Epidermal melanocyte (primary cell): ENCODE results near the gene ANP32B.
"Not testable (repeated sequence)": the region's sequence is repeated elsewhere in the genome, so short reads cannot be mapped to it uniquely, and the experiment has no call there.

Source experiments
- DNase-seq: peaks from one replicate; pipeline ENCODE4 v3.0.0; 2011; ENCODE audit warnings: low spot score; ENCODE audit not compliant: insufficient read length

ANP32B gene

GRCh38 chr9:97962575-97962974, 20.6 kb upstream of the ANP32B start:
- DNase-seq: no peak

DNA sequence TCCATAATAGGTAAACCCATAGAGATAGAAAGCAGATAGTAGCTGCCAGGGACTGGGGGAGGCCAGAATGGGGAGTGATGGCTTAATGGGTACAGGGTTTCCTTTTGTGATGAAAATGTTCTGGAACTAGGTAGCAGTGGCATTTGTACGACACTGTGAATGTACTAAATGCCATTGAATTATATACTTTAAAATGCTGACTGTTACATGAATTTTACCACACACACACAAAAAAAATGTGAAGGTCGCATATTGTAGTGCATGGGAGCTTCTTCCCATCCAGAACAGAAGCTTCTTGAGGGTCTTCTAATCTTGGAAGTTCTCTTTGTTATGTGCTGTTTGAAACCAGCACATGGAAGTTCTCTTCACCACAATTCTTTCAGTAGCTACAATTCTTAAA, 19.9 kb upstream of the ANP32B start:
- no peak for DNase-seq

GRCh38 chr9:97964901-97965300, 18.2 kb upstream of the ANP32B start:
- no peak for DNase-seq

DNA sequence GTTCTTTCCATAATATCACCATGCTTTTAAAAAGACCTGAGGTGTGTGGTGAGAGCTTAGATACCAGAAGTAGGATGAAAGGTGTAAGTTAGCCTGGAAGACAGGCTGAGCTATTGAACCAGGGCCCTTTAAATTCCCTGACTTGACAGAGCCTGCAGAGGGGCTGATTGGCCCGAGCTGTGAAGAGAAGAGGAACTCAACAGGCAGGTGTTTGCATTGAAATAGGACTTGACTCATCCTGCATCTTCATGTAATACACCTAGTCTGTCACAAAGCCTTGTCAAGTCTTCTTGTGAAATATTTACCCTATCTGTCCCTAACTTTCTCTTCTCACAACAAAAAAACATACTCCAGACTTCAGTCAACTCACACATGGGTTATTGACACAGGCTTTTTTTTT, 16.6 kb upstream of the ANP32B start:
- DNase-seq: no peak

- no peak for DNase-seq
Measured at GRCh38 chr9:97969014-97969413, 14.1 kb upstream of the ANP32B start.

- DNase-seq: no peak
Measured at GRCh38 chr9:97970165-97970564, 13.0 kb upstream of the ANP32B start.

DNA sequence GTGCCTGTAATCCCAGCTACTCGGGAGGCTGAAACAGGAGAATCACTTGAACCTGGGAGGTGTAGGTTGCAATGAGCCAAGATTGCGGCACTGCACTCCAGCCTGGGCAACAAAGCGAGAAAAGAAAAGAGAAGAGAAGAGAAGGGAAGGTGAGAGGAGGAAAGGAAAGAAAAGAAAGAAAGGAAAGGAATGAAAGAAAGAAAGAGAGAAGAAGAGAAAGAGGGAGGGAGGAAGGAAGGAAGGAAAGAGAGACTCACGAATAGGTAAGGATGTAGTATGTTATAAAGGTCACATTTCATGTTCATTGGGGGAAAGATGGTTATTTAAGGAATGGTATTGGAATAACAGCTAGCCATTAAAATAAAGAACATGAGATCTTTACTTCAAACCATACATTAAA, 10.4 kb upstream of the ANP32B start:
- DNase-seq: no peak

- no peak for DNase-seq
Measured at GRCh38 chr9:97975376-97975775, 7.8 kb upstream of the ANP32B start.

DNA sequence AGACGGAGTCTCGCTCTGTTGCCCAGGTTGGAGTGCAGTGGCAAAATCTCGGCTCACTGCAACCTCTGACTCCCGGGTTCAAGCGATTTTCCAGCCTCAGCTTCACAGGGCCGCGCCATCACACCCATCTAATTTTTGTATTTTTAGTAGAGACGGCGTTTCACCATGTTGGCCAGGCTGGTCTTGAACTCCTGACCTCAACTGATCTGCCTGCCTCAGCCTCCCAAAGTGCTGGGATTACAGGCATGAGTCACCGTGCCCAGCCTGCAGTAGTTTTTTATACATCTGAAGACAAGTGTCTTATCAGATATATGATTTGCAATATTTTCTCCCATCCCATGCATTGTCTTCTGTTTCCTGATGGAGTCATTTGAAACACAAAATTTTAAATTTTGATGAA, 6.5 kb upstream of the ANP32B start:
- DNase-seq: not testable (repeated sequence)

- DNase-seq: no peak
Measured at GRCh38 chr9:97978371-97979130, 4.6 kb upstream of the ANP32B start.

GRCh38 chr9:97979788-97980478, 3.2 kb upstream of the ANP32B start:
- no peak for DNase-seq

DNA sequence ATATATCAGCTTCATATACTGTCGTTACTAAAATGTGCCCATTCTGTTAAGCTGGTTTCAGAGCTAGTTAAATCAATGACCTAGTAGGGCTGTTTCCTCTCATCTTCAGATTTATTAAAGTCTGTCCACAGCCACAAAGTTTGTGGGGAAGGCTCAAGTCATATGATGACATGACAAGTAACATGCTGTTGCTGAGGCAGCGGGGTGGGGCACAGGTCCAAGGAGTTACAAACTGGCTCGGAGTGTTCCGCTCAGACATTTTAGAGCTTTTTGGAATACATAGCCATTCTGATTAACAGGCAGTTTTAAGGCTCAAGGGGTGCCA, 2.7 kb upstream of the ANP32B start:
- no peak for DNase-seq

DNA sequence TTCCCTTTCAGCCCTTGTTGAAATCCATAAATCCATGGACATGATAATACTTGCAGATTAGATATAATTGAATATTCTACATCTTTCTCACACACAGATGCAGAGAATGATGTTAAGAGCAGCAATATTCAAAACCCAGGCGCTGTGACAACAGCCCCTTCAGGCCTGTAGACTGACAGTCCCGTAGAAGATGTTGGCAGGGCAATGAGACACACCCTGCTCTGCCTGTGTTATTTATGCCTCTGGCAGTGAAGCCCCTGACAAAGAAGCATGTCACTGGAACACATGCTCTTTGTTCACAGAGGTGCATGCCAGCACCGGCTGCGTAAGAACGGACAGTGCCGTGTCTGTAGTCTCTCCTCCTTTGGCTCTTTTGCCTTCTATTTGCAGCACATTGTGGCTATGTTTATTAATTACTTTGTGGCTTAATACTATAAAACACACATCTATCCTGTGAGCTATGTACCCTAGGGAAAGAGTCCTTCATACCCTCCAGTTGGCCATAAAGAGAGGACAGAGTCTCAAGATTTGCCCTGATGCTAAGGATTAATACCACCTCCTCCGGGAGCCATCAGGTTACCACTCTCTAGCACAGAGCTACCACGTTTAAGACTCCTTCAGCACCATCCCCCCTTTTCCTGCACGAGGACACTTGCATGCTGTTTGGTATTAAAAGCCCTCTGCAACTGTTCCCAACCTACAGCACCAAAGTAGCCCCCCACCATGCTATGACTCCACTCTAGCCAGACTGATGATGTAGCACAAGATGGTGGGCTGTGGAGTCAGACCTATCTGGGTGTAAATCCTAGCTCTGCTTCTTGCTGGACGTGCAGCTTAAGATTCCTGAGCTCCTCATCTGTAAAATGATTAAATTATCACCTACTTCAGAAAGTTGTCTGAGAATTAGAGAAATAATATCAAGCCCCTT, 2.0 kb upstream of the ANP32B start:
- DNase-seq: peak; percentile 45

GRCh38 chr9:97981846-97982682, 1.1 kb upstream of the ANP32B start:
- DNase-seq: no peak

DNA sequence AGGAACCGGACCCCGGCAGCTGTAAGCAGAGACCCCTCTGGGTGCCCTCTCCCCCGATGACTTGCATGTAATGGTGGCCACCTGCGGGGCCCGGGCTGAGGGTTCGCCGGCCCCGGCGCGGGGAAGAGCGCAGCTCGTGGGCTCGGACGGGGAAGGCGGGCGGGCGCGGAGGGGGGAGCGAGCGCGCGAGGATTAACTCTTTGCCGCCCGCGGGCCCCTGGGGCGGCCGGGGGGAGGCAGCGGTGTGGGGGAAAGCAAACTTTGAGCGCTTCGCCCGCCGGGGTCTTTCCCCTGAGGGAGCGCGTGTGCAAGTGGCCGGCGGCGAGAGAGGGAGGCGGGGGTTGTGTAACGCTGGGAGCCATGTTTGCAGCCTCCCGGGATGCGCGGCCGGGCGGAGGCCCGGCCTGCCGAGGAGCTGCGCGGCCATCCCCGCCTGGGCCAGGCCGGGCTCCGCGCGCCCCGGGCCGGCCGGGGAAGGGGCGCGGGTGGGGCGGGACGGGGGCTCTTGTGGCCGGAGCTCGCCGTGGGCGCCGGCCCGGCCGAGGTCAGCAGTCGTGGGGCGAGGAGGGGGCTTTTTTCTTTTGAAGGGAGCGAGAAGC, 547 bp downstream of the ANP32B start:
- DNase-seq: no peak

- DNase-seq: peak; percentile 66
Measured at GRCh38 chr9:97984188-97985057, 1.3 kb downstream of the ANP32B start.

DNA sequence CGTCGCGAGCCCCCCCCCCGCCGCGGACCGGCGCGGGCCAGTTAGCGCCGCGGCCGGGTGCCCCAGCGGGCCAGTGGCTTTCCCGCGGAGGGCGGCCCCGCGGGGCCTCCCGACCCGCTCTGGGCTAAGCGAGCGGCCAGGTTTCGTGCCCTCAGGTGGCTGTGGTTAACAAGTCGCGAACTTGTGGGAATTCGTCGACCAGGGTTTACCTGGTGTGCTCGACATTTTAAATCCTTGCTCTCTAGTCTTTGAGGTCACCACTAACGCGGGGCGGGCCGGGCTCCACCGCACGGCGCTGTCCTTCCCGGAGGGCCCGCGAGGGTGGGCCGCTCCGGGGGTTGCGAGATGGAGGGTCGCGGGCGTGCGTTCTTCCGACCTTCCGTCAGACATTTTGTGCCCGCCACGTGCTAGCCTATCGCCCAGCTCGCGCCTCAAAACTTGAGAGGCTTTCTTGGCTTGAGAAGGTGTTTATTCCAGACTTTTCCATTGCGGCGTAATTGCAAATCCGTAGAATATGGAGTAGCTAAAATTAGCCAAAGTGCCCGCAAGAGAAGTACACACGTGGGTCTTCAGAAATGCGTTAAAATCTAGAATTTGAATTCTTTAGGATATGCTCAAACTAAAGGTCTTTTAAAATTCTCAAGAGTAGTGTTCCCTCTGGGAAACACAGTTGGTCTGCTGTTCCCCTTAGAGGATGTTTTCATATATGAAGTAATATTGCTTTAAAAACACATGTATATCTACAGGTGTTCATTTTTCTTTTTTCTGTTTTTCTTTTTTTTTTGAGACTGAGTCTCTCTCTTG, 2.1 kb downstream of the ANP32B start:
- DNase-seq: no peak

DNA sequence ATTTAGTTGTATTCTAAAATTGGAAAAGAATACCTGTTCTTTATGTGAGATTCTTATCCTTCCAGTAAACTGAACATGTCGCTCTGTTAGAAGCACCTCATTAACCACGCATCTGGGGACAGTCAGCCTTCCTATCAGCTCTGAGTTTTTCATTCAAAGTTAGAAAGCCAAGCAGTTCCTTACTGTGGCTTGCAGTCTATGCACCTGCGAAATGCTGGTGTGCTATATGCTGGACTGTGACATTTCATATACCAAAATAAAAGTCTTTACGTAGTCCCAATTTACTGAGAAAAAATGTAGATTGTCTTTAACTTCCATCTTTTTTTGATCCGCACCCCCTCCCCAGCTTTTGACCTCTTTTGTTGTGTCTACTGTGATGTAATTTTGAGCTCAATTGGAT, 4.3 kb downstream of the ANP32B start:
- DNase-seq: no peak

GRCh38 chr9:97990259-97990658, 7.1 kb downstream of the ANP32B start:
- DNase-seq: peak; percentile 54
